HEK293 (cell line): ENCODE measurements around the gene SETD5.

ENCODE experiments used
- CTCF ChIA-PET: fragments of 350-600 bp; formaldehyde crosslinking; extraction: SDS; loops from one replicate; lab custom pipeline; 2021; ENCODE audit warnings: antibody characterized with exemption; lab: Yijun Ruan, JAX
- POLR2A ChIA-PET: fragments of 300-600 bp; formaldehyde crosslinking; extraction: SDS; loops from one replicate; lab custom pipeline; 2020; ENCODE audit warnings: antibody characterized with exemption, inconsistent platforms; lab: Yijun Ruan, JAX
- H3K27ac ChIP-seq: fragments of 200-500 bp; sonication (Bioruptor generic); 2 replicates; pipeline ENCODE4 v1.5.1; 2014; ENCODE audit warnings: low read depth, low read length, control low read depth, inconsistent platforms; ENCODE audit errors: extremely low read depth
- H3K36me3 ChIP-seq, 2 experiments: fragments of 200-500 bp in 1 of 2; sonication (Bioruptor generic) in 1 of 2; 1 replicate in 1 of 2; 2 replicates in 1 of 2; pipeline ENCODE4 v1.5.1; 2014 to 2017; ENCODE audit warnings: inconsistent platforms in 2 of 2, low read length in 2 of 2; ENCODE audit not compliant: control insufficient read depth in 2 of 2, insufficient read depth in 1 of 2
- H3K4me1 ChIP-seq: fragments of 200-500 bp; sonication (Bioruptor generic); 2 replicates; pipeline ENCODE4 v1.5.1; 2014; ENCODE audit warnings: mild to moderate bottlenecking, low read length, inconsistent platforms; ENCODE audit not compliant: control insufficient read depth, insufficient read depth
- H3K4me3 ChIP-seq: 2 replicates; pipeline ENCODE4 v1.5.1; 2011; ENCODE audit warnings: low read depth, mild to moderate bottlenecking, control low read depth, low read length, moderate library complexity
- H3K9me3 ChIP-seq: fragments of 200-500 bp; sonication (Bioruptor generic); 2 replicates; pipeline ENCODE4 v1.5.1; 2014; ENCODE audit warnings: low read depth, low read length, inconsistent platforms; ENCODE audit not compliant: control insufficient read depth, insufficient read depth
- BCL6B ChIP-seq: fragments of 450-650 bp; formaldehyde crosslinking; IDR thresholded peaks from 2 replicates; pipeline ENCODE4 v1.5.1; 2017; ENCODE audit warnings: missing biosample characterization, missing genetic modification characterization
- KLF10 ChIP-seq: fragments of 450-650 bp; IDR thresholded peaks from 2 replicates; pipeline ENCODE4 v1.5.1; 2018; ENCODE audit warnings: missing biosample characterization, mild to moderate bottlenecking, missing genetic modification characterization
- OSR2 ChIP-seq: fragments of 450-650 bp; formaldehyde crosslinking; IDR thresholded peaks from 2 replicates; pipeline ENCODE4 v1.5.1; 2016; ENCODE audit warnings: missing biosample characterization, missing genetic modification characterization
- REST ChIP-seq: fragments of 450-650 bp; formaldehyde crosslinking; IDR thresholded peaks from 2 replicates; pipeline ENCODE4 v1.5.1; 2016; ENCODE audit warnings: missing biosample characterization, missing genetic modification characterization
- SP7 ChIP-seq: fragments of 450-650 bp; formaldehyde crosslinking; IDR thresholded peaks from 2 replicates; pipeline ENCODE4 v1.5.1; 2016; ENCODE audit warnings: missing biosample characterization, missing genetic modification characterization
- ZBTB8A ChIP-seq: fragments of 450-650 bp; formaldehyde crosslinking; IDR thresholded peaks from 2 replicates; pipeline ENCODE4 v1.5.1; 2016; ENCODE audit warnings: missing biosample characterization, missing genetic modification characterization
- ZEB2 ChIP-seq: fragments of 450-650 bp; formaldehyde crosslinking; IDR thresholded peaks from 2 replicates; pipeline ENCODE4 v1.5.1; 2016; ENCODE audit warnings: missing biosample characterization, missing genetic modification characterization
- ZNF280D ChIP-seq: fragments of 450-650 bp; formaldehyde crosslinking; IDR thresholded peaks from 2 replicates; pipeline ENCODE4 v1.5.1; 2016; ENCODE audit warnings: missing biosample characterization, missing genetic modification characterization
- ZNF510 ChIP-seq: fragments of 450-650 bp; formaldehyde crosslinking; IDR thresholded peaks from 2 replicates; pipeline ENCODE4 v1.5.1; 2018; ENCODE audit warnings: mild to moderate bottlenecking, missing genetic modification characterization, missing biosample characterization; ENCODE audit not compliant: insufficient replicate concordance
- ZSCAN30 ChIP-seq: fragments of 450-650 bp; IDR thresholded peaks from 2 replicates; pipeline ENCODE4 v1.5.1; 2018; ENCODE audit warnings: missing biosample characterization, mild to moderate bottlenecking, missing genetic modification characterization, moderate library complexity
- ZXDB ChIP-seq: fragments of 450-650 bp; formaldehyde crosslinking; IDR thresholded peaks from 2 replicates; pipeline ENCODE4 v1.5.1; 2016; ENCODE audit warnings: missing biosample characterization, missing genetic modification characterization

Gene SETD5

GRCh38 chr3:9388562-9389272 is 8.7 kb upstream of the SETD5 start:
- no peaks in the 10 kb centered on the region for H3K4me1 ChIP-seq
- ChIA-PET POLR2A (interaction anchor here (0.9 to 1.3 kb wide), 4 partner anchors 8 to 27 kb away, joined by 3 read pairs; partner anchors contain the start of gene THUMPD3), CTCF (interaction anchor here (0.6 kb wide), 2 partner anchors 30 to 40 kb away, joined by 3 read pairs; no protein-coding TSS in a partner anchor)

GRCh38 chr3:9390265-9390888 is 7.0 kb upstream of the SETD5 start:
- H3K4me3 ChIP-seq, result no peak overlapping the region
- no peak for TF ChIP-seq ZBTB8A
- TF ChIP-seq ZNF280D, result no peak
- TF ChIP-seq ZEB2 (tag by site-specific recombination), result no peak
- 0 out of 2 replicates have a peak, but pooled peaks have one; percentile 57 for TF ChIP-seq ZSCAN30 (tag by site-specific recombination)
- H3K36me3 ChIP-seq, result peaks cover 65 to 96% of the 10 kb centered on the region in 2 experiments
- no peak overlapping the region for H3K27ac ChIP-seq
- no peaks in the 10 kb centered on the region for H3K9me3 ChIP-seq
- ChIA-PET CTCF (no interaction called here), POLR2A (interaction anchor here (0.7 kb wide), 1 partner anchor 13 kb away, joined by 3 read pairs; no protein-coding TSS in a partner anchor)
- H3K4me1 ChIP-seq, result peaks cover 8% of the 10 kb centered on the region

More at GRCh38 chr3:9388562-9389272, 8.7 kb upstream of the SETD5 start:
- H3K9me3 ChIP-seq, result no peaks in the 10 kb centered on the region
- H3K4me3 ChIP-seq, result no peak overlapping the region
- no peak overlapping the region for H3K27ac ChIP-seq
- TF ChIP-seq ZXDB (tag by site-specific recombination), result no peak
- TF ChIP-seq KLF10 (tag by site-specific recombination), result 0 out of 2 replicates have a peak, but pooled peaks have one; percentile 33
- TF ChIP-seq ZNF510 (tag by site-specific recombination), result no peak
- no peak for TF ChIP-seq OSR2
- TF ChIP-seq REST (tag by site-specific recombination), result no peak
- peaks cover 75 to 96% of the 10 kb centered on the region in 2 experiments for H3K36me3 ChIP-seq

GRCh38 chr3:9392041-9392440 is 5.4 kb upstream of the SETD5 start:
- ChIA-PET CTCF (no interaction called here), POLR2A (no interaction called here)
- TF ChIP-seq BCL6B (tag by site-specific recombination), result peak; percentile 56; the same call in 1 of the 2 replicates
- no peak for TF ChIP-seq SP7
- no peaks in the 10 kb centered on the region for H3K9me3 ChIP-seq
- H3K4me1 ChIP-seq, result peaks cover 8% of the 10 kb centered on the region
- H3K27ac ChIP-seq, result no peak overlapping the region
- no peak overlapping the region for H3K4me3 ChIP-seq
- H3K36me3 ChIP-seq, result peaks cover 57 to 84% of the 10 kb centered on the region in 2 experiments
